Activated CD4-positive, alpha-beta T cell treated with anti-CD3 and anti-CD28 coated beads, Interleukin-10, Interleukin-2, amounts not matched to agents 100 ng/mL and 50 ng/mL, durations not matched to agents 16 hours and 8 hours (primary cell): Measurements from ENCODE around the gene CD48.

ENCODE experiments used
- DNase-seq: peaks from one replicate; pipeline ENCODE4 v3.0.0-alpha.2; 2020

The CD48 gene, protein sequence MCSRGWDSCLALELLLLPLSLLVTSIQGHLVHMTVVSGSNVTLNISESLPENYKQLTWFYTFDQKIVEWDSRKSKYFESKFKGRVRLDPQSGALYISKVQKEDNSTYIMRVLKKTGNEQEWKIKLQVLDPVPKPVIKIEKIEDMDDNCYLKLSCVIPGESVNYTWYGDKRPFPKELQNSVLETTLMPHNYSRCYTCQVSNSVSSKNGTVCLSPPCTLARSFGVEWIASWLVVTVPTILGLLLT

DNA sequence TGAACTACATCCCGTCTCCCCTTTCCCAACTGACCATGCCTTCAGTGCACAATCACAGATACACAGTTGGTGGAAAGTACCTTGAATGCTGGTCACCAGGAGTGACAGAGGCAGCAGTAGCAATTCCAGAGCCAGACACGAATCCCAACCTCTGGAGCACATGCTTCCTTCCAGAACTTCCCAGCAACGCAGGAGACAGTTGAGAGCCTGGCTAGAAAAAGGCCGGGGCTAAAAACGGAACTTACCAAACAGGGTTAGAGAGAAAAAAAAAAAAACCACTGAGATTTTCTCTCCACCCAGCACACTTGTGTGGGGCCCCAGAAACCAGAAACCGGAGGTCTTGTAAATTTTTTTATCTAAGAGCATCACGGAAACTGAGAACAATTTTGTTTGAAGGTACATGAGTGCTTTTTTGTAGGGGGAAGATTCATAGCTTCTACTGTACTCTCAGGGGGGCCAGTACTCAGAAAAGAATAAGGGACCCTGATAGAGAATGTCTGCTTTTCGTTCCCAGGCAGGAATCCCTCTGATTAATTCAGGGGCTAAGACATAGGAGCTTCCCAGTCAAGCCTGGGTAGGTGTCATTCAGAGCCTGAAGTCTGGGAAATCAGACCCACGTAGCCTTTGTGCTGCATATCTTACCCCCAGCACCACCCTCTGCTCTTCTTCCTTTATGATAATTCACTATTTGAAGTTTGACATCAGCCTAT, at the start of gene CD48:
CD48 (minus strand) TSS at position 221 of the 710 bp plus-strand sequence; CDS start at position 162, 59 bp downstream.
- peak; percentile 83 for DNase-seq

DNA sequence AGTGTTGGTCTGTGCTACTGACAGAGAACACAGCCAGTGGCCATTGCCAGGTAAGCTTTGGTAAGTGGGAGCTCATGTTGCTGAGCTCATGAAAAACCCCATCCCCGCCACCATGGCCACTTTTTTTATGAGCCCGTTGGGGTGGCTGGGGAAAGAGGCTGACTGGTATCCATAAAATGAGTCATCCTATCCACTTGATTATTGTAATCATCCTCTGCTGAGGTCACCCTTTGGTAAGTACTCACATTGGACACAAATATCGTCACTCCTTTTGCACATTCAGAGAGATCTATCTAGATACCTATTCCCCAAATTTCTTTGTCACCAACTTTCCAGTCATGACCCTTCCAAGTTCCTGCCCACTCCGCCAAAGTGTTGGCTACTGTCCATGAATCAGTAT, 49.4 kb upstream of the CD48 start:
- DNase-seq = peak; percentile 42

DNA sequence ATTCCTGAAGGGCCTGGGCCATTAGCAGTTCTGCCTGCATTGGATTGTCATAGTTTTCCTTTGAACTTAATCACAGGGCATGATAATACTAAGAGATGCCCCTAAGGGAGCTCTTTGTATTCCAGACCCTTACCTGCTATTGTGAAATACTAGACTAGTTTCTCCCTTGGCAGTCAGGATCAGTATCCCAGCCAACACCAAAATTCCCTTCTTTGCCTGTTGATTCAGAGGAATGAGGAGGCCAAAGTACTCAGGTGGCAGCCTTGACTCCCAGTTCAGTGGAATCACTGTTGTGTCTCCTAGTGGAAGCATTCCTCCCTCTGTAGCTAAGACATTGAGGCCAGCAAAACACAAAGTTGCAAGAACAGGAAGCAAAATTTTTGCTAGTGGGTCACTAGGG, 48.1 kb upstream of the CD48 start:
- no peak for DNase-seq

DNA sequence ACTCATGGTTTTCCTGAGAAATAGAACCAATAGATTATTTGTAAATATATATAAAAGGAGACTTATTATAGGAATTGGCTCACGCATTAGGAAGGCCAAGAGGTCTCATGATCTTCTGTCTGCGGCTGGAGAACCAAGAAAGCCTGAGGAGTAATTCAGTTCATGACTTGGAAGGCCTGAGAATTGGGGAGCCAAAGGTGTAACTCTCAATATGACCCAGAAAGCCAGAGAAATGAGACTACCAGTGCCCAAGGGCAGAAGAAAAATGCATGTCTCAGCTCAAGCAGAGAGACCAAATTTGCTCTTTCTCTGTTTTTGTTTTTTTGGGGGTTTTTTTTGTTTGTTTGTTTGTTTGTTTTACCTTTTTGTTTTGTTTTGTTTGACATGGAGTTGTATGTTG, 46.9 kb upstream of the CD48 start:
- peak; percentile 75 for DNase-seq

DNA sequence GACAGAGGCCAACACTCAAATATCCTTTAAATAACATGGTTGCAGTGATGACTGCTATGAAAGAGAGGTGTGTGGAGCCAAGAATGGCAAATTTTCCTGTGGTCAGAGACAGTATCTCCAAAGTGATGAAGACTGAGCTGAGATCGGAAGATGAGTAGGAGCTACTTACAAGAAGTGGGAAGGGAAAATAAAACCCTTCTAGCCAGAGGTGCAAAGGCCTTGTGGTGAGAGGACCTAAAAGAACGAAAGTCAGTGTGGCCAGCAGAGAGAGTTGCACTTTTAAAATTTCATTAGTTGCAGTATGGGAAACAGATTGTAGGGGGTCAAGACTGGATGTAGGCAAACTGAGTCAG, 45.2 kb upstream of the CD48 start:
- DNase-seq = peak; percentile 70

DNA sequence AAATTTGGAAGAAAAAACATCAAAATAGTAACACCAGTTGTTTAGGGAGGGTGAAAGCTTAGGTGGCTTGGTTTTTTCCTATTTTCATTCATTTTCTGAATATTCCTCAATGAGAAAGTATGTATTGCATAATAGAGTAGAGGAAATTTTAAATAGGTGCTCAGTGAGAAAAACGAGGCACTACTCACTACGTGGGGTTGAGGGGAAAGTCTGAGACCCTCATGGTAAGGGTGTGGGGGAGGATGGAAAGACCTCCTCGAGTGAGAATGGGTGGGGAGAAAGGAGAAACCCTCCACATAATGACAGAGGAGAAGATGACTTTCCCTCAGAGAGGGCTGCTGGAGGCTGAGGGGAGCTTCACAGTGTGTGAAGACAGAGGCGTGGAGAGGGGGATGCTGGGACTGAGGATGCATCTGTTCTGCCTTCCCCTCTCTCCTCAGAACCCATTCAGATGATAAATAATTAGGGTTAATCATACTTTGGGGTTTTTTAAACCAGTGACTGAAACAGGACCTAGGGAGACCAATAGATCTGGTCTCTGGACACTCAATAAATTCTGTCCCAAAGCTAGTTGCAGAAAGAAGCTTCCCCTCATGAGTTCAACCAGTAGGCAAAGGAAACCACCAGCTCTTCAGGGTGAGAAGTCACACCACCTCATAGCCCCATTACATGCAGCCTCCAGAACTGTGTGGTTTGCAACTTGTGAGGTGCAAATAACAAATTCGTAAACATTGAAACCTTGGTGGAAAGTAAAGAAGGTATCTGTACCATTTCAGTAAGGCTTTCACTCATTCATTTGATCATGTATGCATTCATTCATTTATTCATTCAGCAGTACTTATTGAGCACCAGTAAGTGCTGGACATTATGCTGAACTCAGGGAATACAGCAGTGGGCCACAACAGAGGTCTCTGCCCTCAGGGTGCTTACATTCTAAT, 44.6 kb upstream of the CD48 start:
- peak; percentile 79 for DNase-seq

DNA sequence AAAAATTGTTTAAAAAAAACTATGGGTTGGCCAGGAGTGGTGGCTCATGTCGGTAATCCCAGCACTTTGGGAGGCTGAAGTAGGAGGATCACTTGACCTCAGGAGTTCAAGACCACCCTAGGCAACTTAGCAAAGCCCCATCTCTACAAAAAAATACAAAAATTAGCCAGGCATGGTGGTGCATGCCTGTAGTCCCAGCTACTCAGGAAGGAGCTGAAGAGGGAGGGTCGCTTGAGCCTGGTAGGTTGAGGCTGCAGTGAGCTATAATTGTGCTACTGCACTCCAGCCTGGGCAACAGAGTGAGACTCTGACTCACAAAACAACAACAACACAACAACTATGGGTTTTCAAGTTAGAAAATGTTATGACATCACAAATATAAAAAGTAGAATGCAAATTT, 43.8 kb upstream of the CD48 start:
- peak; percentile 36 for DNase-seq

DNA sequence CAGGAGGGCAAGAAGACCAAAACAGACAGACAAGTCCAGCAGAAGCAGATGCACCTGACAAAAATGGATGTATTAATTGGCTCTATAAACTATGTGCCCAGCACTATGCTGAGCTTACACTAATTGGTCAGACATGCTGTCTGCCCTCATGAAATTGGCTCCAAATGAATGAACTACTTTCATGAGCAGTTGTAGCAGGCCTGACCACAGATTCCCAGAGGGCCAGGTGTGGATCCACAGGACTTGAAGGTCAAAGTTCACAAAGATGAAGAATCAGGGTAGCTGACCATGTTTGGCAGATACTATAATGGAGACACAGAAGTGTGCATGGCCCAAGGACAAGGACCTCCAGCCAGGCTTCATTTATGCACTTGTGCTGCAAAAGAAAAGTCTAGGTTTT, 42.0 kb upstream of the CD48 start:
- no peak for DNase-seq

DNA sequence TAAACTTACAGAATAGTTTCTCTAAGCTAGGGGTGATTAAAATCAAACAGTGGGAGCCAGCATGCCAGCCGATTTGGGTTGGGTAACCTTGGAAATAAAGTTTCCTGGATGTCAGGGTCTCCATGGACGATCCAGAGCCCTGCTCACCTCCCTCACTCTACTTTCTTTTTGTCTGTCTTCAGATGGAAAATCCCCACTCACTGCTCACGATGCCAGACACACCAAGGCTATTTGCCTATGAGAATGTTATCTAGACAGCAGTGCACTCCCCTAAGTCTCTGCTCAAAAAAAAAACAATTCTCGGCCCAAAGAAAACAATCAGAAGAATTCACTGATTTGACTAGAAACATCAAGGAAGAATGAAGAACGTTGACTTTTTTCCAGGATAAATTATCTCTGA, 41.3 kb upstream of the CD48 start:
- DNase-seq = no peak

DNA sequence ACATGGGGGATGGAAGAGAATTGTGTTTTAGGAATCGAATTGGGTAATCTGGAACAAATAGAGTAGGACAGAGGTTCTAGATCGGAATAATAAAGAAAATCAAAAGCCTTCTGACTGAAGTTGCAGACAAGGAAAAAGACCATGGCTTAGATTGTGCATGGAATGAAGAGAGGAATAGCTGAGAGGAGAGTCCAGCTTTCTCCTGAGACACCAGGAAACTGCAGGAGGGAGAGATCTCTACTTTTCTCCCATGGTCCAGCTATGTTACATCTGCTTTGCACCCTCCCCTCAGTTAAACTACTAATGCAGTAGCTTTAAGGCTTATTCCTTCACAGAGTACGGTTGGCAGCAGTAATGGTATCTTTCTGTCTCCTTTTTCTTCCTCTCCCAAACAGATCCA, 40.8 kb upstream of the CD48 start:
- no peak for DNase-seq

DNA sequence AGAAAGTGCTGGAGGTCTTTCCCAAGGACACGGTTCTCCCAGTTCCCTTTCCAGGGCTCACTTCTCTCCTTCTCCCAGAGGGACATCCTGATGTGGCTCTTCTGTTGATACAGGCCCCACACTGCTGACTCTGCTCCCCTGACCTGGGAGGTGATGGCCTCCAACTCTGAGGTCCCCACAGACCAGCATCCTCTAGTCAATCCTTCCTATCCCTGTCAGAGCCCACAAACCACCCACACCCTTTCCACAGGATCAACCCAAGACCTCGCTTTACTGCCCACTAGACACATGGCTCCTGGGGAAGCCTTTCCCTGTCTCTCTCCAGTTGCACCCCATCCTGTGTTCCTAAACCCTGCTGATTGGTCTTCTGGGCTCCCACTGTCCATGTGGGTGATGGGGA, 39.0 kb upstream of the CD48 start:
- no peak for DNase-seq

DNA sequence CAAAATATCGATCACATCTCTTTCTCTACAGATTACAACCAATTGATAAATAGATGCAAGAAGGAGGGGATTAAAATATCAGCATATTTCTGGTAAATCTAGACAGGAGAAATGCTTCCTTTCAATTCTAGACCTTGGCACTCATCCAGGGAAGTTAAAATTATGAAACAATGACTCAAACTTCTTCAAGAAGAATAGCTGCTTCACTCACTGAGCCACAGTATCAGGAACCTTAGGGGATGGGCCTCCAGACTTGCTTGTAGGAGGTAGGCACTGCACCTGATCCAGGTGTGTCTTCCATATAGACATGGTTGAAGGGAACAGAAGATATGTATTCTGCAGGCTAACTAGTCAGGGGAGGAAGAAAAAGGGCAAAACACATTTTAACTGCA, 37.3 kb upstream of the CD48 start:
- no peak for DNase-seq

DNA sequence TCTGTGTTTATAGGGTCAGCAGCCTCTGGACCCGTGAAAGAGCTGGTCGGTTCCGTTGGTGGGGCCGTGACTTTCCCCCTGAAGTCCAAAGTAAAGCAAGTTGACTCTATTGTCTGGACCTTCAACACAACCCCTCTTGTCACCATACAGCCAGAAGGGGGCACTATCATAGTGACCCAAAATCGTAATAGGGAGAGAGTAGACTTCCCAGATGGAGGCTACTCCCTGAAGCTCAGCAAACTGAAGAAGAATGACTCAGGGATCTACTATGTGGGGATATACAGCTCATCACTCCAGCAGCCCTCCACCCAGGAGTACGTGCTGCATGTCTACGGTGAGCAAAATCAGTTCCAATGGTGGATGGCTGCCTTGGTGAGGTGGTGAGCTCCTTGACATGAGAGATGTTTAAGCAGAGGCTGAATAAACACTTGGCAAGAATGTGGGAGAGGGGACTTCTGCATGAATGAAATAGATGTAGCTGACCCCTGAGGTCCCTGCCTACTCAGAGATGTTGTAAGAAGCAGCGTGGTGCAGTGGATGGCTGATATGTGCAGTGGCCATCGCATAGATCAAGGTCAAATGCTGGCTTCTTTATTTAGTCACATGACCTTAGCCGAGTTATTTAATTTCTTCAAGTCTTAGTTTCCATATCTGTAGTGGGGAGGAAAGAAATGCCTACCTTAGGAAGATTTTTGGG, 36.7 kb upstream of the CD48 start:
- peak; percentile 30 for DNase-seq

DNA sequence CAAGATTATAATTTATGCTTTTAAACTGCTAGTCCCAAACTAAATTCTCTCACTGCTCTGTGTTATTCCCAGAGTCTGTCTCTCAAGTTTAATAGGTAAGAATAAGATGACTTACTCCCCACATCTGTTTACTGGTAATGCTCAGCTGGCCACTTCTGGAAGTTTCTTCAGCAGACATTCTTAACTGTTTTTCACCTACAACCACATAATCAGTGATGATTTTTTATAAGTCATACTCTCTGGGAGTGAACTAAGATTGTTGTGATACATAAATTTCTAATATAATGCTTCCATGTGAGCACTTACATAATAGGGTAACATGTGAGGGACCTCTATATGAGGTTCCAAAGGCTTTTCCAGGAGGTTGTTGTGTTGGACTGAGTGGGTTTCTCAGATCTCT, 36.1 kb upstream of the CD48 start:
- no peak for DNase-seq

DNA sequence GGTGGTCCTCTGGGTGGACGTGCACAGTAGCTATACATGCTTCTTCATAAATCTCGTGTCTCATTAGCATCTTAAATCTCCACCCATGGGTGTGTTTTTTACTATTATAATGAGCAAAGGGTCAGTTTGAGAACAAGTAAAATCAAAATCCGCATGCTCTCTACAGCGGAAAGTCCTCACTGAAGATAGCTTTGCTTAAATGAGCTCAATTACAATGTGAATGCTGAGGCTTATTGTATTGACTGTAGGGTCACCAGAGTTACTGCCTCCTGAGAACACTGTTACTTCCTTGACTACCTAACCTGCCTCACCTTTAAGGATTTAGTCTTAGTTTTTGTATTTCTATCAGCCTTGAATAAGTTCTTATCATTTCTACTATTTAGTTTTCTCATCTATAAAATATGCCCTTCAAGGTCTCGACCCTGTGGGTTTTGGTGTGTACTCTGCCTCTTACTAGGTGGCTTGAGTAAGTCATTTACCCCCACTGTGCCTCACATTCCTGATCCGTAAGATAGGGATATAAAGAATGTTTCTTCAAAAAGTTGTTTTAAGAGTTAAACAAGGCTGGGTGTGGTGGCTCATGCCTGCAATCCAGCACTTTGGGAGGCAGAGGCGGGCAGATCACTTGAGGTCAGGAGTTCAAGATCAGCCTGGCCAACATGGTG, 35.3 kb upstream of the CD48 start:
- DNase-seq = no peak

DNA sequence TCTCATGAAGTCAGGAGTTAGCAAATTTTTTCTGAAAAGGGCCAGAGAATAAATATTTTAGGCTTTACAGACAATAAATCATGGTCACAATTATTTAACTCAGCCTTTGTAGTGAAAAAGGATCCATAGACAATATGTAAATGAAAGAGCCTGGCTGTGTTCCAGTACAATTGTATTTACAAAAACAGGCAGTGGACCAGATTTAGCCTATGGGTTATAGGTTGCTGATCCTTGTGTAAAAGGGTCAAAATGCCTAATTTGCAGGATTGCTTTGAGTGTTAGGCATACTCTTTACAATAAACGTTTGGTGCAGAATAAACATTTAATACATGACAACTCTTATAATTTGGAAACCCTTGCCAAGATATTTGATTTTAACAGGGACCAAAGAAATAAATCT, 33.9 kb upstream of the CD48 start:
- DNase-seq = no peak

DNA sequence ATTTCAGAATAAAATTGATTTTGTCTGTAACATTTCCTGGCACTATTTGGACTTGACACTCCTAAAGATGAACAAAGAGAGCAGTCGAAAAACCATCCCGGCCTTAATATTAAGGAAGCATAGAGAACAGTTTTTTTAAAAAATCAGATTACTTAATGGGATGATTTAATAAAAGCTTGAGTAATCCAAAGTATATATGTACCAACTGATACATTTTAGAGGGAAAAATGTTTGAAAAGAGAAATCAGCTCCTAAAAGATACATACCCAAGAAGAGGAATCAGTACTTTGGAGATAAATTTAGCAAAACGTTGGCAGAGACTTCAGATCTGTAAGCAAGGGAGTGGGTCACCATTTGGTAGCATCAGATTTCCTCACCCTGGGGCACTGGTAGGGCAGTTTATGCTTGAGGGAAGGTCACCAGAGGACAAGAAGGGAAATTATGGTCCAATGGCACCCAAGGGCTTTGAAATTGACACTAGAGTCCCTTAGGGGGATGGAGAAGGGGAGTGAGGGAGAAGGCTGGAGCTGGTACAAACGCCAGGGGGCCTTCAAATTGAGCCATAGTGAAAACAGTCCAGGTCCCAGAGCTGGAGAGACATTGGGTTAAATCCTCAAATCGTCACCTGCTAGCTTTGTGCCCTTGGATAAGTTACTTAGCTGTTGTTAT, 33.4 kb upstream of the CD48 start:
- no peak for DNase-seq

DNA sequence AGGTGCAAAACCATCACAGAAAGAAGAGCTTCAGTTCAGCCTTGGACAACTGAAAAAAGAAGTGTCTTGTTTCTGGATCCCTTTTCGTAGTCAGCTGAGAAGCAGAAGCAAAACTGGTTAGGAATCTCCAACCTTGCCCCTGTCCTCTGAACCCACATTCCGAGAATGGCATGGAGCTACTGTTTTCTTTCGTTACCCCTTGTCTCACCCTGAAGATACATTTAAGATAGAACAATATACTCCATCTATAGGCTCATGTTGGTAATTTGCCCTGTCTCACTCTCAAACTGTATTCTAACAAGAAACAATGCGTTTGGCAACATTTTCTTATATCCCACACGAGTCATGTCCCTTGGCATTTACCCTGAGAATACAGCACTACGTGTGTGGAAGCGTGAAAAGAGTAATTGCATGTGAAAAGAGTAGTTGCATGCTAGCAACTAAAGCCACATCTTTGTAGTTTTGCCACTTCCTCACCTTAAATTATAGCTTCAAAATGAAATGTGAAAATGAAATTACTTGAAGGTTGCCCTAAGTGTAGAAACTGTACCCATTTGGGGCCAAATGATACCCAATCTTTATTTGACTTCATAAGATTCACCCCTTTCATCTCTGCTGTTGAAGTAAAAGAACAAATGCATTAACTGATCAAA, 32.7 kb upstream of the CD48 start:
- DNase-seq = peak; percentile 71

DNA sequence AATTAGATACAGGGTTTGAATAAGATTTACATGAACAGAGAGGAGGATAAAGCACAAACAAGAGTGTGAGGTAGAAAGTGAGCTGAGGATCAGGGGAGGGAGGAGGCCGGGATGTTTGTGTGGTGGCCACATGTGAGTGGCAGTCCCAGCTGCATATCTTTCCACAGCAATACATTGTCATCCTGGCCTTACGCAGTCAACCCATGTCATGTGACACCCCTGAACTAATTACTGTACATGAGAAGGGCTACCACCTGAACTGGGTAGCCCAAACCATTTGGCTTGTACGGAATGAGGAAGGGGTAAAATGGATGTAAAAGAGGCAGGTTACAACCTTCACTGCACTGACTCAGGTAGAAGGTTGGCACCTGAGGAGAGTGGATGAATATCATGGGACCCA, 31.6 kb upstream of the CD48 start:
- DNase-seq = peak; percentile 58

DNA sequence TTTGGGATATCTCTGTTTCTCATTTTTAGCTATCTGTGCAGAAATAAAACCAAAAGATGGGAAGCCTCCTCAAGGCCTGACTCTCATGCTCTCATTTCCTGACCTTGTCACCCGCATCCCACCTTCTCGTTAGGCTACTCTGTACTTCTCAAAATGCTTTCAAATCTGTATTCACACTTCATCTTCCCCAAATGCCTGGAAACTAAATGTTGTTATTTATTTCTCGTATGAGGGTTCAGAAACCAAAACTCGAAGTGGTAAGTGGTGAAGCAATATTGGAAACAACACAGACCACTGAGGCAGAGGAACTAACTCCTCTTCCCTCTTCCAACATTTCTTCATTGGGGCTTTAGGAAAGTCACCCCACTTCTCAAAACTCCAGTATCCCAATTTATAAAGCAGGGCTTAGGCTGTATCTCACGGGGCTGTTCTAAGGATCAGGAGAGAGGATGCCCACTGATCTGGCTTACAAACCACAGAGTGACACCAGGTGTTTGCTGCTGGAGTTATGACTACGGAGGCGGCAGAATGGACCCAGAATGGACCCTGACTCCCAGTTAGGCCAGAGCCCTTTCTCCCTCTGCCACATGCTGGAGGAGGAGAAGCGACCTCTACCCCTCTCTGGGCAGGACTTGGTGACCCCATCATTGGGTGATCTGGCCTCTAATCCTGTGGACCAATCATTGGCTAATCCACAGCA, 31.0 kb upstream of the CD48 start:
- peak; percentile 56 for DNase-seq
